Measurements from ENCODE around the gene ZNF521. TPM values are rescaled to one million over a fixed set of nuclear protein-coding genes. Genes with fewer than 3 reads are reported as not detected.

Gene ZNF521
- total RNA-seq, 3 donors from 2014 or later, result 3.2 to 11.6 (median 7.9) TPM

DNA sequence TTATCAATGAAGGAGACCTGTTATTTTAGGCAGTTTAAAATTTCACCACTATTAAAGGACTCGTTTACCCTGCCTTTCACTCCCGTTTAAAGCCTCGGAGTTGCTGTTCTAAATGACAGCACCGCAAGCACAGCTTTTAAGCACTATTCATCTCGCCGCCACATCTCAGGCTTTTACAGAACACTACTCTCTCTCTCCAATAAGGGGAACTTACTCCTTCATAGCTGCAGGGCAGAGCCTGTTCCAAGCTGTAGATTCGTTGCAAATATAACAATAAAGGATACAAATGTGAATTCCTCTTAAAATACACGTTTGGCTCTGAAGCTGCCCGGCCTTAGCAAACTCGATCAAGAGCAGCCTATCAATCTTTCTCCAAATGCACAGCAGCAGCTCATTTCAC is 271.8 kb downstream of the ZNF521 start:
- DNase-seq, result no peak
- no peaks in the 10 kb centered on the region for H3K36me3 ChIP-seq (ENCODE audit: low read depth)
- ATAC-seq, result no peak
- no peak overlapping the region for H3K4me3 ChIP-seq
- no peaks in the 10 kb centered on the region for H3K9me3 ChIP-seq
- peaks cover 4% of the 10 kb centered on the region for H3K4me1 ChIP-seq (ENCODE audit: low read depth)
- no peak for TF ChIP-seq CTCF (IDR thresholded peaks at IDR 0.05)
- intact Hi-C loops (cut with DNase I, micrococcal nuclease), result no loop called here

GRCh38 chr18:25077944-25078723 is 273.8 kb downstream of the ZNF521 start:
- H3K4me3 ChIP-seq, result no peak overlapping the region
- no peak for DNase-seq
- H3K4me1 ChIP-seq (ENCODE audit: low read depth), result peaks cover 4% of the 10 kb centered on the region
- no peak for TF ChIP-seq CTCF (IDR thresholded peaks at IDR 0.05)
- ATAC-seq, result no peak
- intact Hi-C loops (cut with DNase I, micrococcal nuclease), result no loop called here
- no peaks in the 10 kb centered on the region for H3K36me3 ChIP-seq (ENCODE audit: low read depth)
- H3K9me3 ChIP-seq, result no peaks in the 10 kb centered on the region

DNA sequence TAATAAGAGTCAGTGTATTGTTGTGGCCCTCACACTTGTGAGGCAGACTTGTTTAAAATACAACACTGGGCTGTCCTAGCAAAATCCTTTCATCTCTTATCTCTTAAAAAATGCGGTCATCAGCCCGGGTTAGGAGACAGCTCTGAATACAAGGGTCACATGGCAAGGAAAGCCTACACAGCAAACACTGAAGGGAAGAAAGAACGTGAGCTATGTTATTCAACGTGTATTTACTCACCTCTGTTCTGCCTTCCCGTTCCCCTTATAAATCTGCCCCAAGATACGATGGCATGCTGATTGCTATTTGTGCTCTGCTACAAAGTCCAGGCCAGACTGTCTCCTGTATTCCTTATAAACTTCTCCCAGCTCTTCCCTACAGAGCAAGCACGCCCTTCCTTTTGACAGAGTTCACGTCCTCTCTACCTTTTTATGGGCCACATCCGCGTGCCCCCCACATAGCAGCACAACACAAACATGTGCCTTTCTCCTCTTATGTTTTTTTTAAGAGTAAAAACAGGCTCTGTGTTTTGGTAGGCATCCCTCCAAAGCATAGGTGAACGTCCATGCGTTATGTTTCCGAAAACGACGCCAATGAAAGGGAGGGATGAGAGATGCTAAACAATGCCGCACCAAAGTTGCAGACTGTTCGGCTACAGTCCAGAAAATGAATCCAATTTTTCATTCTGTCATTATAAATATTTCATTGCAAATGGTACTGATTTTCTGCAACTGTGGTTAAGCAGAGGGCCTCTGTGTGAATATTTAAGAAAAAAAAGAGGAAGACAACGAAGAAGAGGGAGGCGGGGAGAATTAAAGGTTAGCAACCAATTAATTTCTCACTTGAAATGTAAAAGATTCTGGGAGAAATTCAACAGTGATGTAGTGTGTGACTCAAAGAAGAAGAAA is 274.7 kb downstream of the ZNF521 start:
- intact Hi-C loops (cut with DNase I, micrococcal nuclease), result no loop called here
- peaks cover 4% of the 10 kb centered on the region for H3K4me1 ChIP-seq (ENCODE audit: low read depth)
- no peak overlapping the region for H3K4me3 ChIP-seq
- DNase-seq (peak in 1 of 3 donors; percentile 6), ATAC-seq (peak; percentile 82)
- no peaks in the 10 kb centered on the region for H3K9me3 ChIP-seq
- TF ChIP-seq CTCF (IDR thresholded peaks at IDR 0.05), result no peak
- H3K36me3 ChIP-seq (ENCODE audit: low read depth), result no peaks in the 10 kb centered on the region

DNA sequence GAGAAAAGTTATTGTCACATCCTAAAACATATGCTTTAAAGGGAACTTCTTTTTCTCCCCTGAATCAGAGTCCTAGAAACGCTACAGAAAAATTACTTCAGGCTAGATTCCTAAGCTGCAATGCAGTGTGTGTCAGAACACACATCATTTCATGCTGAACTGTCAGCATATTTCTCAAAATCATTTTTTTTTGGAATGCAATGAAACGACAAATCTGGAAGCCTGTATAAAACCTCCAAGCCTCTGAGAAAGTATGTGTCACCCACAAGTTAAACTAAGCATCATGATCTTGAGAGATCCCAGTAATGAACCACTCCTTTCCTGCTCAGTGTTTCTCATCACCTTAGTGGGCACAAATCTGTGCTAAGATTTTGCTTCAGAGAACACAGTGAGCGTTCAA is 276.2 kb downstream of the ZNF521 start:
- Histone ChIP-seq H3K4me1 (ENCODE audit: low read depth) (peaks cover 4% of the 10 kb centered on the region), H3K36me3 (ENCODE audit: low read depth) (no peaks in the 10 kb centered on the region), H3K9me3 (no peaks in the 10 kb centered on the region), H3K4me3 (no peak overlapping the region)
- TF ChIP-seq CTCF (IDR thresholded peaks at IDR 0.05), result no peak
- intact Hi-C loops (cut with DNase I, micrococcal nuclease), result no loop called here
- ATAC-seq (no peak), DNase-seq (no peak)

DNA sequence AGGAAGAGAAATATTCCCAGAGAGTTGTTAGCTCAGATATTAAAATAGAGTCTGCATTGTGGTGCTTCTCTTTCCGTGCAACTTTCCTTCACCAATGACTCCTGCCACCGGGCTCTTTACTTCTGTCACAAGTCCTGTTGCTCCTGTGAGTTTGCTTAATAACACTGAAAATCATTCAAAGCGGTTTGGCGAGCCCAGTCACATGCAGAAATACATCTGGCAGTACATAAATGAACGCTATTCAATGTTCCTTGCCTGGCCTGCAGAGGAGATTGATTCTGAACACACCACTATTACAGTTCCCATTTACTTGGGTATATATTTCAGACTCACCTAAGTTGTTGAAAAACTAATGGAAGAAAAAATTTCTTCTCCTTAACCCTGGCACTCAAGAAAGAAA is 276.6 kb downstream of the ZNF521 start:
- intact Hi-C loops (cut with DNase I, micrococcal nuclease), result no loop called here

More for the DNA sequence above, 276.6 kb downstream of the ZNF521 start:
- ATAC-seq (no peak), DNase-seq (no peak)
- no peak overlapping the region for H3K4me3 ChIP-seq
- peaks cover 4% of the 10 kb centered on the region for H3K4me1 ChIP-seq (ENCODE audit: low read depth)
- H3K36me3 ChIP-seq (ENCODE audit: low read depth), result no peaks in the 10 kb centered on the region
- TF ChIP-seq CTCF (IDR thresholded peaks at IDR 0.05), result no peak
- H3K9me3 ChIP-seq, result no peaks in the 10 kb centered on the region
